ENCODE measurements around the gene USH2A. TPM values are rescaled to one million over a fixed set of nuclear protein-coding genes. Genes with fewer than 3 reads are reported as not detected.

Gene USH2A
- polyA plus RNA-seq, 3 donors = not detected

DNA sequence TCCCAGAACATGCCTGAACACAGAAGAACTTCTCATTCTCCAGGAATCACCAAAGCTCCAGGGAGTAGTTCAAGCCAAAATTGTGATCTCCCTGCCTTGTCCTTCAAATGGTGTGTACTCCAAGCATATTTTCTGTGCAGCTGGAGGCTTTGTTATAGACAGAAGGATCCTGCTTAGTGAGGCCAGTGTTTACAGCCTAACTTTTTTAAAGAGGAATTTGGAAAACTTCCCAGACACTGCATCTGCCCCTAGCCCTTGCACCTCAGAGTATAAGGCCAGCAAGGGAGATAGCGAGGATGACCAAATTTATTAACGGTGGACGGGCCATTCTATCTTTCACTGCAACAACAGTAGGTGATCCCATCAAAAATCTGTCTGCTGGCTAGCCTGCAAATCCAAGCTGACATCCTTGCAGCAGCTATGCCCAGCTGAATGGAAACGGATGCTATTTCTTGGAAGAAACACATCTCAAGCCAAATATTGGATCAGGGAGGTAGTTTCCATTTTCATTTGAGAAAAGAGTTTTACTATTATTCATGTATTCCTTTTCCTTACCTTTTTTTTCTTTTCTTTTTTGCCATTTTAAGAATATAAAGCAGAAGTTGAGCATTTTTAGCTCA, 249.8 kb downstream of the USH2A start:
- no peaks in the 10 kb centered on the region for H3K27me3 ChIP-seq (ENCODE audit: control insufficient read depth in 2 of 2, insufficient read depth in 2 of 2, low read length in 2 of 2)
- no peaks in the 10 kb centered on the region for H3K79me2 ChIP-seq (ENCODE audit: insufficient read depth, low read length)
- no peak overlapping the region for H3K4me3 ChIP-seq (replicated peaks in 1 of 3; ENCODE audit: low read depth in 2 of 3, low read length in 3 of 3)
- Mint-ChIP-seq H3K4me3 (no peak overlapping the region), H3K9me3 (peaks cover 0 to 3% (median 0%) of the 10 kb centered on the region in 7 donors), H3K27me3 (ENCODE audit: low read depth in 3 of 3) (no peaks in the 10 kb centered on the region), H3K36me3 (no peaks in the 10 kb centered on the region), H3K4me1 (no peaks in the 10 kb centered on the region), H3K27ac (no peak overlapping the region)
- no peaks in the 10 kb centered on the region for H4K20me1 ChIP-seq (ENCODE audit: insufficient read depth, low read length)
- no peak overlapping the region for H3K4me2 ChIP-seq (replicated peaks; ENCODE audit: extremely low read depth, low read length, poor library complexity, severe bottlenecking)
- intact Hi-C loops (cut with micrococcal nuclease) = no loop called here
- H3K9me3 ChIP-seq (replicated peaks in 1 of 2; ENCODE audit: control insufficient read depth in 1 of 2, insufficient read depth in 1 of 2, low read length in 2 of 2) = no peaks in the 10 kb centered on the region
- H2AFZ ChIP-seq (ENCODE audit: insufficient read depth, low read depth, low read length, poor library complexity, severe bottlenecking) = no peak overlapping the region
- no peak overlapping the region for H3K9ac ChIP-seq (ENCODE audit: insufficient read depth, low read length, poor library complexity, severe bottlenecking)
- no peaks in the 10 kb centered on the region for H3K36me3 ChIP-seq (replicated peaks in 1 of 2; ENCODE audit: control insufficient read depth in 1 of 2, insufficient read depth in 2 of 2, low read length in 2 of 2)
- WGBS (ENCODE audit: insufficient coverage) = no CpG with 5 or more reads among the region's 4 CpGs
- H3K27ac ChIP-seq (ENCODE audit: low read depth in 1 of 2, low read length in 2 of 2) = no peak overlapping the region
- TF ChIP-seq, protein P1, sequence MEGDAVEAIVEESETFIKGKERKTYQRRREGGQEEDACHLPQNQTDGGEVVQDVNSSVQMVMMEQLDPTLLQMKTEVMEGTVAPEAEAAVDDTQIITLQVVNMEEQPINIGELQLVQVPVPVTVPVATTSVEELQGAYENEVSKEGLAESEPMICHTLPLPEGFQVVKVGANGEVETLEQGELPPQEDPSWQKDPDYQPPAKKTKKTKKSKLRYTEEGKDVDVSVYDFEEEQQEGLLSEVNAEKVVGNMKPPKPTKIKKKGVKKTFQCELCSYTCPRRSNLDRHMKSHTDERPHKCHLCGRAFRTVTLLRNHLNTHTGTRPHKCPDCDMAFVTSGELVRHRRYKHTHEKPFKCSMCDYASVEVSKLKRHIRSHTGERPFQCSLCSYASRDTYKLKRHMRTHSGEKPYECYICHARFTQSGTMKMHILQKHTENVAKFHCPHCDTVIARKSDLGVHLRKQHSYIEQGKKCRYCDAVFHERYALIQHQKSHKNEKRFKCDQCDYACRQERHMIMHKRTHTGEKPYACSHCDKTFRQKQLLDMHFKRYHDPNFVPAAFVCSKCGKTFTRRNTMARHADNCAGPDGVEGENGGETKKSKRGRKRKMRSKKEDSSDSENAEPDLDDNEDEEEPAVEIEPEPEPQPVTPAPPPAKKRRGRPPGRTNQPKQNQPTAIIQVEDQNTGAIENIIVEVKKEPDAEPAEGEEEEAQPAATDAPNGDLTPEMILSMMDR (IDR thresholded peaks at IDR 0.05) = no peak
- DNase-seq = no peak
- H3K4me1 ChIP-seq (ENCODE audit: control insufficient read depth in 1 of 2, insufficient read depth in 2 of 2, low read length in 2 of 2) = no peaks in the 10 kb centered on the region

DNA sequence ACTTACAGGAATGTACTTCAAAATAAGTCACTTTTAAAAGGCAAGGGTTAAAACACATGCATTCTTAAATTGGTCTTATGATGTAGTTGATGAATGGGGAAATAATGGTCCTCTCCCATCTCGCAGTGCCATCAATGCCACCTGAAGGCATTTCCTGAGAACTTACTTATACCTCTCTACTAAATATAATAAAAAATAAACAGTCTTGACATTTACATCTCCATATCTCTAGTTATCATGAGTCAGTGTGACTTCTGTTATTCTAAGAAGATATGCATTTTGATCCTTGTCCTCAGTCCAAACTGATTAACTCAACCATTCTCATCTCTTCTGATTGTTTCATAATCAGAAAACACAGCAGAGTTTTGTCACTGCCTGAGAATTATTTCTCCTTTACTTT, 253.9 kb downstream of the USH2A start:
- Histone ChIP-seq H4K20me1 (ENCODE audit: insufficient read depth, low read length) (no peaks in the 10 kb centered on the region), H3K4me2 (replicated peaks; ENCODE audit: extremely low read depth, low read length, poor library complexity, severe bottlenecking) (no peak overlapping the region), H3K9ac (ENCODE audit: insufficient read depth, low read length, poor library complexity, severe bottlenecking) (no peak overlapping the region), H2AFZ (ENCODE audit: insufficient read depth, low read depth, low read length, poor library complexity, severe bottlenecking) (no peak overlapping the region), H3K9me3 (replicated peaks in 1 of 2; ENCODE audit: control insufficient read depth in 1 of 2, insufficient read depth in 1 of 2, low read length in 2 of 2) (no peaks in the 10 kb centered on the region), H3K79me2 (ENCODE audit: insufficient read depth, low read length) (no peaks in the 10 kb centered on the region), H3K4me1 (ENCODE audit: control insufficient read depth in 1 of 2, insufficient read depth in 2 of 2, low read length in 2 of 2) (no peaks in the 10 kb centered on the region), H3K27me3 (ENCODE audit: control insufficient read depth in 2 of 2, insufficient read depth in 2 of 2, low read length in 2 of 2) (no peaks in the 10 kb centered on the region), H3K27ac (ENCODE audit: low read depth in 1 of 2, low read length in 2 of 2) (no peak overlapping the region), H3K4me3 (replicated peaks in 1 of 3; ENCODE audit: low read depth in 2 of 3, low read length in 3 of 3) (no peak overlapping the region), H3K36me3 (replicated peaks in 1 of 2; ENCODE audit: control insufficient read depth in 1 of 2, insufficient read depth in 2 of 2, low read length in 2 of 2) (no peaks in the 10 kb centered on the region)
- Mint-ChIP-seq H3K4me3 (no peak overlapping the region), H3K27ac (no peak overlapping the region), H3K36me3 (no peaks in the 10 kb centered on the region), H3K4me1 (no peaks in the 10 kb centered on the region), H3K9me3 (peaks cover 0 to 3% (median 0%) of the 10 kb centered on the region in 7 donors), H3K27me3 (ENCODE audit: low read depth in 3 of 3) (peaks cover 0 to 2% (median 0%) of the 10 kb centered on the region in 3 donors)
- DNase-seq = no peak
- TF ChIP-seq, protein P1 (IDR thresholded peaks at IDR 0.05) = no peak
- no CpG with 5 or more reads among the region's 1 CpG for WGBS (ENCODE audit: insufficient coverage)
- intact Hi-C loops (cut with micrococcal nuclease) = no loop called here
